ENCODE measurements around the gene AGT. TPM values are rescaled to one million over a fixed set of nuclear protein-coding genes. Genes with fewer than 3 reads are reported as not detected.

The AGT gene
- total RNA-seq, result 1 to 10 TPM in 5 of 6 donors, not detected in 1; 1.1 to 2.6 (median 1.7) TPM

DNA sequence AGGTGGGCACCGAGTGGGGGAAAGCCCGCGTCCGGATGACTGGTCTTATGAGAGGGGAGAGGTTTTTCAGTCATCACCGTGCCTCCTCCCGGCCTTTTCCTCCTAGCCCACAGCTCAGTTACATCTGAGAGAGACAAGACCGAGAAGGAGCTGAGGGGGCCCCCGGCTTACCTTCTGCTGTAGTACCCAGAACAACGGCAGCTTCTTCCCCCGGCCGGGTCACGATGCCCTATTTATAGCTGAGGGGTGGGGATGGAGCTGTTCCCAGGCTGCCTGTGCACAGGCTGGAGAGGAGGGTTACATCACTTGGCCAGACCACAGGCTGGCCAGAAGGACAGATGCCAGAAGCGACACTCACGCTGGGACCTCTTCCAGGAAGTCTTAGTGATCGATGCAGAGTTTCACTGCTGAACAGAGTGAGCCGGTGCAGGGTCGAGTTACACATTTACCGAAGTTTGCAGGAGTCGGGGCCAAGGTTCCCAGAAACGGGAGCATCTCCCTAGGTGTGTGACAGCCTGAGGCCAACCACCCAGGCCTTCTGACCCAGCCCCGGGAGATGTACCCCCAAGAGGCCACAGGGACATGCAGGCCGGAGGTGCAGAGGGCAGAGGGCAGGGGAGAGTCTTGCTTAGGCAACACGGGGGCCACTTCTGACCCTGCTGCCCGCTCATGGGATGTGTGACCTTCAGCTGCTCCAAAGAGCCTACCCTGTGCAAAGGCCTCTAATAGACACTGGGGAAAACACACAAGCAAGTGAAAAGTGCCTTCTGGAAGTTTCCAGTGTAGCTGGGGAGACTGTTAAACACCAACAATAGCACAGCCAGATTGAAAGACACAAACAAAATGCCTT, at the start of gene AGT:
Gene AGT, minus strand, starts transcription at position 208 of the 850 bp plus-strand sequence. CDS start 3,299 bp downstream, outside the sequence.
- no peaks in the 10 kb centered on the region for H3K9me3 ChIP-seq
- no peaks in the 10 kb centered on the region for H3K36me3 ChIP-seq
- TF ChIP-seq, protein P1, sequence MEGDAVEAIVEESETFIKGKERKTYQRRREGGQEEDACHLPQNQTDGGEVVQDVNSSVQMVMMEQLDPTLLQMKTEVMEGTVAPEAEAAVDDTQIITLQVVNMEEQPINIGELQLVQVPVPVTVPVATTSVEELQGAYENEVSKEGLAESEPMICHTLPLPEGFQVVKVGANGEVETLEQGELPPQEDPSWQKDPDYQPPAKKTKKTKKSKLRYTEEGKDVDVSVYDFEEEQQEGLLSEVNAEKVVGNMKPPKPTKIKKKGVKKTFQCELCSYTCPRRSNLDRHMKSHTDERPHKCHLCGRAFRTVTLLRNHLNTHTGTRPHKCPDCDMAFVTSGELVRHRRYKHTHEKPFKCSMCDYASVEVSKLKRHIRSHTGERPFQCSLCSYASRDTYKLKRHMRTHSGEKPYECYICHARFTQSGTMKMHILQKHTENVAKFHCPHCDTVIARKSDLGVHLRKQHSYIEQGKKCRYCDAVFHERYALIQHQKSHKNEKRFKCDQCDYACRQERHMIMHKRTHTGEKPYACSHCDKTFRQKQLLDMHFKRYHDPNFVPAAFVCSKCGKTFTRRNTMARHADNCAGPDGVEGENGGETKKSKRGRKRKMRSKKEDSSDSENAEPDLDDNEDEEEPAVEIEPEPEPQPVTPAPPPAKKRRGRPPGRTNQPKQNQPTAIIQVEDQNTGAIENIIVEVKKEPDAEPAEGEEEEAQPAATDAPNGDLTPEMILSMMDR (IDR thresholded peaks at IDR 0.05), result no peak
- no peak for TF ChIP-seq EP300 (IDR thresholded peaks at IDR 0.05)
- TF ChIP-seq POLR2AphosphoS5 (IDR thresholded peaks at IDR 0.05), result peak in 1 of 2 donors; percentile 9
- DNase-seq (peak in 1 of 2 donors; percentile 52), ATAC-seq (ENCODE audit: low FRiP score in 2 of 2) (peak; percentile 61 to 89)
- peaks cover 0 to 9% (median 6%) of the 10 kb centered on the region in 4 donors for H3K4me1 ChIP-seq
- no peaks in the 10 kb centered on the region for H3K27me3 ChIP-seq
- H3K27ac ChIP-seq, result peak within 1 kb of the TSS in 1 of 4 donors; percentile 3
- 31 to 47% methylated on average over 8 to 22 of the region's 24 CpGs for WGBS, 2 donors
- peak within 1 kb of the TSS in 1 of 4 donors; percentile 13 for H3K4me3 ChIP-seq

DNA sequence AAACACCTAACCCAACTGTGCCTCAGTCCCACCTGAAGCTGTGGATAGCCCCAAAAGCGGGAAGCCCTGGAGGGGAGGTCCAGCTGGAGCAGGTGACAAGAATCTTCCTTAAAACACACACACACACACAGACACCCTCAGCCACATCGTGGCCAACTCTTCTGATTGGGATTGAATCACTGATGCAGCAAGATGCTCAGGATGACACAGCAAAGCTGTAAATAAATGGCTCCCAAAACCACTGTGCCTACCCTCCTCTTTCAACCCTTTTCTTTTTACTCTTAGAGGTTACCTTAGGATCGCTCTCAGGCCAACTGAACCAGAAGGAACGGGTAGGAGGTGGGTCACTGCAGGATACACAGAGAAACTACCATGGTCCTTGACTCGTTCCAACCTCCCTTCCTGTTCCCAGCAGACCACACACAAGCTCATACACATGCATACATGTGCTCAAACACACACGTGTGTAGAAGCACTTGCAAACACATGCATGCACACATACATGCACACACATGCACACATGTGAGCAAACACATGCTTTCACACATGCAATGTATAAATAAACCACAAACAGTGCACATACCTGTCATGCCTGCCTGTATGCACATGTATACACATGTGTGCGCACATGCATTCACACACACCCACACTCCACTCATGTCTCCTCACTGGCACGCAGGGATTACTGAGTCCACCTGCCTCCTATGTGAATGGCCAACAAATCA, 47.7 kb upstream of the AGT start:
- no peak for TF ChIP-seq EP300 (IDR thresholded peaks at IDR 0.05)
- TF ChIP-seq POLR2A (IDR thresholded peaks at IDR 0.05), result no peak
- no peak for TF ChIP-seq POLR2AphosphoS5 (IDR thresholded peaks at IDR 0.05)
- TF ChIP-seq, protein P1 (IDR thresholded peaks at IDR 0.05), result no peak

DNA sequence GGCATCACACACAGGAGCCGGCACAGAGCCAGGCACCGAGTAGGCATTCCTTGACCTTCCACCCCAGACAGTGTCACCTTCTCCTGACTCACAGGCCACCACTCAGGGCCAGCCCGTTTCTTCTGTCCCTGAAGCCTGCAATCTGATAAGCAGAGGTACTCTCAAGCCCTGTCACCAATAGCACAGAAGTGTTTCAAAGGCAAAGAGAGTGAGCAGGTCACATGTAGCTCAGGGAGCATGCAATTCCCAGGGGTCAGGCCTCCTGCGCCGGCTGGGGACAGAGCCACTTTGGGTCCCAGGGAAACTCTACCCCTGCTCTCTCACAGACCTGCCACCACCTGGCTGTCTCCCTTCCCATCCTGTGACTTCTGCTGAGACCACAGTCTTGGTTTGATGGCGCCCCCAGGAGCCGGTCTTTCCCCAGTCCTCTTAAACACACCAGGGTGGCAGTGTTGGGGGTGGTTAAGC, 46.5 kb upstream of the AGT start:
- DNase-seq (no peak), ATAC-seq (ENCODE audit: low FRiP score in 2 of 2) (peak in 1 of 2 donors; percentile 24)
- no peaks in the 10 kb centered on the region for H3K9me3 ChIP-seq
- no peaks in the 10 kb centered on the region for H3K27me3 ChIP-seq
- no peak overlapping the region for H3K27ac ChIP-seq
- no peak overlapping the region for H3K4me3 ChIP-seq
- no peaks in the 10 kb centered on the region for H3K36me3 ChIP-seq
- H3K4me1 ChIP-seq, result no peaks in the 10 kb centered on the region
- 82 to 88% methylated on average over 5 to 7 of the region's 7 CpGs for WGBS, 2 donors
- TF ChIP-seq EP300 (IDR thresholded peaks at IDR 0.05) (no peak), POLR2AphosphoS5 (IDR thresholded peaks at IDR 0.05) (no peak), POLR2A (IDR thresholded peaks at IDR 0.05) (no peak)
- TF ChIP-seq, protein P1 (IDR thresholded peaks at IDR 0.05), result no peak

More for the DNA sequence above, 47.7 kb upstream of the AGT start:
- Histone ChIP-seq H3K27me3 (no peaks in the 10 kb centered on the region), H3K36me3 (no peaks in the 10 kb centered on the region), H3K4me1 (no peaks in the 10 kb centered on the region), H3K27ac (no peak overlapping the region), H3K9me3 (no peaks in the 10 kb centered on the region), H3K4me3 (no peak overlapping the region)
- DNase-seq (no peak), ATAC-seq (ENCODE audit: low FRiP score in 2 of 2) (no peak)
- 72 to 82% methylated on average over 7 to 8 of the region's 8 CpGs for WGBS, 2 donors

DNA sequence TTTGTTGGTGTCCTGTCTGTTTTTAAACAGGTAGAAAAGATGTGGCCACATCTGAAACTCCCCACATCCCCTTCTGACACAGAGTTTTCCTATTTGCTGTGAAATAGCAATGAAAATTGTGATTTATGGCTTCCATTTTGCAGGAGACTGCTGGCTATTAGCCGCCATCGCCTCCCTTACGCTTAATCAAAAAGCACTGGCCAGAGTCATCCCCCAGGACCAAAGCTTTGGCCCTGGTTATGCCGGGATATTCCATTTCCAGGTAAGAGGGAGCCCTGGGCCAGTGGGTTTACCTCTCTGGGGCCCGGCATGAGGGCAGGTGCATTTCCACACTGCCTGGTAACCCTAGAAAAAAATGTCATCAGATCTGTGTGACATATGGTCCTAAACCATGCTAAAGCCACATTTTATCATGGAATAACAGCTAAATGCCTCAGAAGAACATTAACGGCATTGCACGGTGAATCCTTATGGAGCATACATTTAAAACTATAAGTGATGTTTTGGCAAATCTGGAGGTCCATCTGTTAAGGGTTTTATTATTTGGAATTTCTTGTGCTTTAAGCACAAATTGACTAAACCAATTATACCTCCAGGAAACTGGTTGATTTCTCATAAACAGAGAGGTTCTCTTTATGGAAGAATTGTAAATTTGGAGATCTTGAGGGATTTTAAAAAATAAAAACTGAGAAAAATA, 45.6 kb upstream of the AGT start:
- Histone ChIP-seq H3K27ac (no peak overlapping the region), H3K27me3 (no peaks in the 10 kb centered on the region), H3K4me1 (peaks cover 0 to 3% (median 0%) of the 10 kb centered on the region in 4 donors), H3K9me3 (no peaks in the 10 kb centered on the region), H3K4me3 (no peak overlapping the region), H3K36me3 (no peaks in the 10 kb centered on the region)
- TF ChIP-seq EP300 (IDR thresholded peaks at IDR 0.05) (no peak), POLR2AphosphoS5 (IDR thresholded peaks at IDR 0.05) (no peak)
- TF ChIP-seq, protein P1 (IDR thresholded peaks at IDR 0.05), result no peak
- WGBS, 2 donors, result 82 to 94% methylated on average over 7 of the region's 7 CpGs
- ATAC-seq (ENCODE audit: low FRiP score in 2 of 2) (no peak), DNase-seq (no peak)
